Cardiac fibroblast (primary cell): Measurements from ENCODE around the gene PNKD.
"Not testable (repeated sequence)": the region's sequence is repeated elsewhere in the genome, so short reads cannot be mapped to it uniquely, and the experiment has no call there.

Experiments
- DNase-seq, 2 donors: peaks; one replicate each; pipeline versions ENCODE4 v3.0.0 to v3.0.0-alpha.2; 2010; ENCODE audit warnings: low read depth in 2 of 2
- H3K4me3 ChIP-seq, 2 donors: replicated peaks in 1 of 2; 1 replicate in 1 of 2; 2 replicates in 1 of 2; pipeline ENCODE4 v1.5.1; 2011; ENCODE audit warnings: low read depth in 2 of 2, low read length in 2 of 2, mild to moderate bottlenecking in 2 of 2, moderate library complexity in 1 of 2
- CTCF ChIP-seq: IDR thresholded peaks from one replicate; pipeline ENCODE4 v1.5.1; 2011; ENCODE audit warnings: low read depth, mild to moderate bottlenecking, low read length, inconsistent platforms

PNKD gene

GRCh38 chr2:218307415-218308090, 37.2 kb downstream of the PNKD start:
- no peak overlapping the region for H3K4me3 ChIP-seq
- TF ChIP-seq CTCF: no peak
- no peak for DNase-seq

GRCh38 chr2:218310853-218311540, 40.7 kb downstream of the PNKD start:
- DNase-seq: no peak
- no peak for TF ChIP-seq CTCF
- H3K4me3 ChIP-seq: no peak overlapping the region

- not testable (repeated sequence) for DNase-seq, H3K4me3 ChIP-seq
Observed at GRCh38 chr2:218311541-218312266, 41.4 kb downstream of the PNKD start.

- no peak for DNase-seq
- TF ChIP-seq CTCF: no peak
- no peak overlapping the region for H3K4me3 ChIP-seq
Observed at GRCh38 chr2:218312267-218312756, 42.0 kb downstream of the PNKD start.

- H3K4me3 ChIP-seq: no peak overlapping the region
- no peak for TF ChIP-seq CTCF
- no peak for DNase-seq
Observed at GRCh38 chr2:218313356-218313755, 43.0 kb downstream of the PNKD start.

- H3K4me3 ChIP-seq, DNase-seq: not testable (repeated sequence)
Observed at GRCh38 chr2:218314764-218315163, 44.4 kb downstream of the PNKD start.

GRCh38 chr2:218315397-218315796, 45.1 kb downstream of the PNKD start:
- no peak for DNase-seq
- H3K4me3 ChIP-seq: no peak overlapping the region
- no peak for TF ChIP-seq CTCF
